H1 (cell line): Measurements from ENCODE around the gene RASAL2. TPM values are rescaled to one million over a fixed set of nuclear protein-coding genes. Genes with fewer than 3 reads are reported as not detected.

ENCODE experiments used
- CTCF ChIA-PET: fragments of 300-600 bp; sonication (Branson Sonifier 250); formaldehyde crosslinking; loops from one replicate; lab custom pipeline; 2021; ENCODE audit not compliant: partially characterized antibody; lab: Charles Lee
- POLR2A ChIA-PET: fragments of 300-600 bp; sonication (Branson Sonifier 250); formaldehyde crosslinking; loops from one replicate; lab custom pipeline; 2021; ENCODE audit warnings: inconsistent platforms; ENCODE audit not compliant: partially characterized antibody; lab: Charles Lee
- DNase-seq, 2 experiments: peaks; one replicate each; pipeline versions ENCODE4 v3.0.0 to v3.0.0-alpha.2; 2010 to 2022; ENCODE audit warnings: low spot score in 2 of 2, low read depth in 1 of 2, mixed read lengths in 1 of 2
- FAIRE-seq: peaks from 2 replicates; lab custom pipeline; 2011; peaks lifted over from hg19 to GRCh38; lab: Jason Lieb, UNC
- H2AFZ ChIP-seq: 2 replicates; pipeline ENCODE4 v1.8.1; 2012; ENCODE audit warnings: low read length, inconsistent platforms
- H2AK5ac ChIP-seq: 2 replicates; pipeline ENCODE4 v1.6.1; 2013; ENCODE audit warnings: low read depth, low read length
- H2BK120ac ChIP-seq: replicated peaks from 2 replicates; pipeline ENCODE3; 2013; ENCODE audit warnings: low read depth, low read length, inconsistent platforms
- H2BK12ac ChIP-seq: 2 replicates; pipeline ENCODE4 v1.6.1; 2013; ENCODE audit warnings: low read depth, low read length
- H2BK15ac ChIP-seq: 2 replicates; pipeline ENCODE4 v1.6.1; 2013; ENCODE audit warnings: low read length
- H2BK20ac ChIP-seq: 2 replicates; pipeline ENCODE4 v1.6.1; 2013; ENCODE audit warnings: low read length
- H2BK5ac ChIP-seq: 2 replicates; pipeline ENCODE4 v1.6.1; 2013; ENCODE audit warnings: low read depth, low read length
- H3K14ac ChIP-seq: 2 replicates; pipeline ENCODE4 v1.6.1; 2013; ENCODE audit warnings: inconsistent platforms; ENCODE audit not compliant: insufficient read length
- H3K18ac ChIP-seq: 2 replicates; pipeline ENCODE4 v1.6.1; 2013; ENCODE audit warnings: low read length; ENCODE audit errors: extremely low read depth
- H3K23ac ChIP-seq: 2 replicates; pipeline ENCODE4 v1.6.1; 2013; ENCODE audit warnings: inconsistent platforms; ENCODE audit not compliant: insufficient read length
- H3K23me2 ChIP-seq: 2 replicates; pipeline ENCODE4 v1.6.1; 2013; ENCODE audit warnings: low read depth, low read length
- H3K27ac ChIP-seq: 2 replicates; pipeline ENCODE4 v1.6.1; 2011; ENCODE audit warnings: low read depth, low read length, inconsistent platforms
- H3K27me3 ChIP-seq, 4 experiments: replicated peaks in 1 of 4; 1 replicate in 1 of 4; 2 replicates in 3 of 4; pipeline versions ENCODE4 v1.6.1 to v1.8.1; 2011 to 2013; ENCODE audit warnings: low read length in 3 of 4, mild to moderate bottlenecking in 3 of 4, inconsistent platforms in 2 of 4, mixed read lengths in 2 of 4, moderate library complexity in 1 of 4; ENCODE audit not compliant: control insufficient read depth in 3 of 4, insufficient read depth in 3 of 4; ENCODE audit errors: extremely low read depth in 1 of 4
- H3K36me3 ChIP-seq, 4 experiments: 2 replicates each; pipeline versions ENCODE4 v1.6.1 to v1.8.1; 2011 to 2013; ENCODE audit warnings: mild to moderate bottlenecking in 4 of 4, low read length in 3 of 4, moderate library complexity in 2 of 4, control low read depth in 1 of 4, inconsistent platforms in 1 of 4; ENCODE audit not compliant: insufficient read depth in 4 of 4, control insufficient read depth in 2 of 4
- H3K4ac ChIP-seq: replicated peaks from 2 replicates; pipeline ENCODE3; 2013; ENCODE audit warnings: low read length, low read depth, mixed read lengths, inconsistent platforms; ENCODE audit not compliant: insufficient read length
- H3K4me1 ChIP-seq, 4 experiments: replicated peaks in 1 of 4; 1 replicate in 1 of 4; 2 replicates in 3 of 4; pipeline versions ENCODE4 v1.6.1 to v1.8.1; 2011 to 2013; ENCODE audit warnings: low read length in 3 of 4, inconsistent platforms in 2 of 4, mixed read lengths in 1 of 4; ENCODE audit not compliant: insufficient read depth in 4 of 4, control insufficient read depth in 3 of 4
- H3K4me2 ChIP-seq, 2 experiments: 2 replicates each; pipeline versions ENCODE4 v1.6.1 to v1.8.1; 2011 to 2013; ENCODE audit warnings: low read depth in 2 of 2, low read length in 2 of 2, control low read depth in 1 of 2, inconsistent platforms in 1 of 2, mild to moderate bottlenecking in 1 of 2; ENCODE audit not compliant: insufficient read depth in 1 of 2
- H3K4me3 ChIP-seq, 4 experiments: fragments of 200-600, 300-600 bp in 1 of 4; sonication (generic), shearing (Covaris generic), sonication (Bioruptor Twin) in 1 of 4; 2 replicates each; pipeline versions ENCODE4 v1.5.1 to v1.8.1; 2011 to 2016; ENCODE audit warnings: low read length in 4 of 4, low read depth in 3 of 4, control low read depth in 2 of 4, inconsistent platforms in 2 of 4, mild to moderate bottlenecking in 2 of 4, mixed read lengths in 1 of 4, moderate library complexity in 1 of 4; ENCODE audit not compliant: insufficient read depth in 2 of 4; ENCODE audit errors: extremely low read depth in 1 of 4
- H3K56ac ChIP-seq: replicated peaks from 2 replicates; pipeline ENCODE3; 2013; ENCODE audit warnings: low read depth, mild to moderate bottlenecking, mixed read lengths, low read length, inconsistent platforms; ENCODE audit not compliant: insufficient read length
- H3K79me1 ChIP-seq: 2 replicates; pipeline ENCODE4 v1.6.1; 2013; ENCODE audit warnings: low read depth, low read length, control low read depth
- H3K79me2 ChIP-seq, 2 experiments: 2 replicates each; pipeline versions ENCODE4 v1.6.1 to v1.8.1; 2012 to 2013; ENCODE audit warnings: low read length in 2 of 2, mild to moderate bottlenecking in 2 of 2, inconsistent platforms in 1 of 2; ENCODE audit not compliant: insufficient read depth in 2 of 2, control insufficient read depth in 1 of 2
- H3K9ac ChIP-seq, 4 experiments: replicated peaks in 1 of 4; 1 replicate in 1 of 4; 2 replicates in 3 of 4; pipeline versions ENCODE4 v1.6.1 to v1.8.1; 2011 to 2013; ENCODE audit warnings: low read depth in 3 of 4, low read length in 3 of 4, control low read depth in 2 of 4, mild to moderate bottlenecking in 2 of 4, moderate library complexity in 2 of 4, inconsistent platforms in 1 of 4; ENCODE audit errors: extremely low read depth in 1 of 4
- H3K9me3 ChIP-seq, 2 experiments: 2 replicates each; pipeline versions ENCODE4 v1.6.1 to v1.8.1; 2012 to 2013; ENCODE audit warnings: mild to moderate bottlenecking in 2 of 2, moderate library complexity in 2 of 2, control low read depth in 1 of 2, inconsistent platforms in 1 of 2, low read depth in 1 of 2, low read length in 1 of 2, mixed read lengths in 1 of 2; ENCODE audit not compliant: insufficient read depth in 2 of 2
- H4K20me1 ChIP-seq, 2 experiments: replicated peaks in 1 of 2; 2 replicates each; pipeline versions ENCODE3 to v1.8.1; 2011 to 2013; ENCODE audit warnings: inconsistent platforms in 2 of 2, low read length in 2 of 2, mild to moderate bottlenecking in 1 of 2; ENCODE audit not compliant: insufficient read depth in 2 of 2, control insufficient read depth in 1 of 2
- H4K5ac ChIP-seq: 2 replicates; pipeline ENCODE4 v1.6.1; 2013; ENCODE audit warnings: low read length, low read depth, mixed read lengths, inconsistent platforms; ENCODE audit not compliant: insufficient read length
- H4K8ac ChIP-seq: 2 replicates; pipeline ENCODE4 v1.8.0; 2013; ENCODE audit warnings: mild to moderate bottlenecking, moderate library complexity, low read length, inconsistent platforms; ENCODE audit not compliant: insufficient read depth; ENCODE audit errors: extremely low read depth
- H4K91ac ChIP-seq: replicated peaks from 2 replicates; pipeline ENCODE3; 2013; ENCODE audit warnings: low read length, mixed read lengths, inconsistent platforms; ENCODE audit not compliant: insufficient read length
- CREB1 ChIP-seq: IDR thresholded peaks from 2 replicates; pipeline ENCODE4 v1.6.1; 2012; ENCODE audit warnings: inconsistent platforms
- E2F6 ChIP-seq: IDR thresholded peaks from 2 replicates; pipeline ENCODE4 v1.6.1; 2012; ENCODE audit warnings: inconsistent platforms
- FOSL1 ChIP-seq: IDR thresholded peaks from 2 replicates; pipeline ENCODE4 v1.6.1; 2011; ENCODE audit warnings: mild to moderate bottlenecking, low read depth, low read length, moderate library complexity; ENCODE audit not compliant: insufficient read depth
- GABPA ChIP-seq: IDR thresholded peaks from 2 replicates; pipeline ENCODE4 v1.6.1; 2011; ENCODE audit warnings: mild to moderate bottlenecking, low read length, moderate library complexity, borderline replicate concordance; ENCODE audit not compliant: insufficient read depth
- HDAC2 ChIP-seq, 2 experiments: fragments of 300-600 bp in 1 of 2; sonication (generic) in 1 of 2; IDR thresholded peaks; 2 replicates each; pipeline ENCODE4 v1.6.1; 2011 to 2012; ENCODE audit warnings: low read depth in 2 of 2, low read length in 2 of 2, mild to moderate bottlenecking in 2 of 2, moderate library complexity in 2 of 2, borderline replicate concordance in 1 of 2, inconsistent platforms in 1 of 2
- POLR2AphosphoS5 ChIP-seq: IDR thresholded peaks from 2 replicates; pipeline ENCODE4 v1.6.1; 2011; ENCODE audit warnings: low read depth, low read length
- SP2 ChIP-seq: IDR thresholded peaks from 2 replicates; pipeline ENCODE4 v1.6.1; 2012; ENCODE audit warnings: mild to moderate bottlenecking, low read length, inconsistent platforms
- TAF7 ChIP-seq: optimal IDR thresholded peaks from 2 replicates; pipeline ENCODE3; 2011; ENCODE audit warnings: low read depth, mild to moderate bottlenecking, inconsistent platforms, low read length, moderate library complexity, borderline replicate concordance
- WGBS, 2 experiments: shearing (Covaris generic) in 1 of 2; methylation state at CpG; one replicate each; pipeline versions ENCODE4 v1.1.6 to v1.1.7; 2013 to 2015; ENCODE audit warnings: low lambda C conversion rate in 2 of 2, mixed read lengths in 2 of 2, inconsistent platforms in 1 of 2, low coverage in 1 of 2, missing lambda C conversion rate in 1 of 2; ENCODE audit not compliant: insufficient replicate concordance in 2 of 2, insufficient coverage in 1 of 2, insufficient read length in 1 of 2; ENCODE audit errors: extremely low coverage in 1 of 2, missing lambda C conversion rate in 1 of 2; 5-methylcytosine and 5-hydroxymethylcytosine counted together
- polyA plus RNA-seq, 7 experiments: library from polyadenylated mRNA; depleted of rRNA in 3 of 7; stranded (reverse) in 5 of 7; unstranded in 2 of 7; fragments of >200 nt in 5 of 7; fragments of 200-250 nt in 2 of 7; gene quantifications; 1 replicate in 5 of 7; 2 replicates in 1 of 7; 4 replicates in 1 of 7; pipeline versions ENCODE4 v1.2.1 to v1.2.3, GENCODE V29; 2011 to 2013; ENCODE audit warnings: missing spikeins in 2 of 7, mixed read lengths in 2 of 7
- total RNA-seq: library from RNA; stranded (reverse); fragmentation: NEBNext Ultra II Directional; extraction: Animal tissue kit (Norgen Biotek cat#: 25700); gene quantifications from 2 replicates; pipeline ENCODE4 v1.2.1, GENCODE V29; 2021
- TF ChIP-seq, protein P1 (sequence below): IDR thresholded peaks from 2 replicates; pipeline ENCODE4 v1.6.1; 2012; ENCODE audit warnings: low read length, inconsistent platforms

RASAL2 gene
- total and polyA plus RNA-seq, 2 of the 8 experiments (the other 6 are each of a cell fraction or from before 2014, with no cell fraction given), result 15.9 to 32.5 TPM

DNA sequence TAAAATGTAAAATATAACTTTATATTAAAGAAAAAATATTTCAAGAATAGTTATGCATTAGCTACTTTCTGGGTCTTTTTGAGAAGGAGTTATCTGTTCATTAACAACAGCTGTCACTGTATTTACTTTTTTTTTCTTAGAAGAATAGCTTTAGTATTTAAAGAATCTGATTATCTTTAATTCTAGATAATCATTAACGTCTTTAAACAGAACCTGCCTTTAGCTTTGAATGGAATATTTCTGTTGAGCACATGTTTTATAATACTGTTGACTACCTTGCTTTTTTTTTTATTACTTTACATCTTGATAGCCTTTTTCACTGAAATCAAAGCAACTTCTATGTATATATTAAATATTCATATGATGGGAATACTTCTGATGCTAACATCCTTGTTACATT lies 270.9 kb downstream of the RASAL2 start:
- no peak overlapping the region for H3K14ac ChIP-seq
- no peak overlapping the region for H2AFZ ChIP-seq
- no peak overlapping the region for H3K23ac ChIP-seq
- no peak overlapping the region for H4K8ac ChIP-seq
- H3K56ac ChIP-seq, result no peak overlapping the region
- ChIA-PET POLR2A (no interaction called here), CTCF (interaction anchor here (0.6 to 2.9 kb wide), 8 partner anchors 9 to 333 kb away, joined by 3 to 8 read pairs (median 3); no protein-coding TSS in a partner anchor)
- H3K27me3 ChIP-seq, result no peaks in the 10 kb centered on the region
- DNase-seq (no peak), FAIRE-seq (no peak)
- H2BK15ac ChIP-seq, result no peak overlapping the region
- no peak overlapping the region for H2BK5ac ChIP-seq
- H3K36me3 ChIP-seq, result 0 out of 8 replicates have a peak, but pooled peaks cover 0 to 2% (median 0%) of the 10 kb centered on the region in 4 experiments
- 0 out of 4 replicates have a peak, but pooled peaks cover 0 to 2% of the 10 kb centered on the region in 2 experiments for H3K9me3 ChIP-seq
- H4K5ac ChIP-seq, result no peak overlapping the region
- H3K23me2 ChIP-seq, result no peaks in the 10 kb centered on the region
- no peak overlapping the region for H2BK12ac ChIP-seq
- H3K18ac ChIP-seq, result no peak overlapping the region
- TF ChIP-seq, protein P1, sequence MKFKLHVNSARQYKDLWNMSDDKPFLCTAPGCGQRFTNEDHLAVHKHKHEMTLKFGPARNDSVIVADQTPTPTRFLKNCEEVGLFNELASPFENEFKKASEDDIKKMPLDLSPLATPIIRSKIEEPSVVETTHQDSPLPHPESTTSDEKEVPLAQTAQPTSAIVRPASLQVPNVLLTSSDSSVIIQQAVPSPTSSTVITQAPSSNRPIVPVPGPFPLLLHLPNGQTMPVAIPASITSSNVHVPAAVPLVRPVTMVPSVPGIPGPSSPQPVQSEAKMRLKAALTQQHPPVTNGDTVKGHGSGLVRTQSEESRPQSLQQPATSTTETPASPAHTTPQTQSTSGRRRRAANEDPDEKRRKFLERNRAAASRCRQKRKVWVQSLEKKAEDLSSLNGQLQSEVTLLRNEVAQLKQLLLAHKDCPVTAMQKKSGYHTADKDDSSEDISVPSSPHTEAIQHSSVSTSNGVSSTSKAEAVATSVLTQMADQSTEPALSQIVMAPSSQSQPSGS, result no peak
- TF ChIP-seq E2F6, result no peak
- TF ChIP-seq TAF7, result no peak
- TF ChIP-seq POLR2AphosphoS5, result no peak
- no peak for TF ChIP-seq GABPA
- TF ChIP-seq CREB1, result no peak
- no peak for TF ChIP-seq SP2
- no peak for TF ChIP-seq HDAC2 (IDR thresholded peaks at IDR 0.05; ENCODE audit: borderline replicate concordance in 1 of 2, low read depth in 2 of 2, low read length in 2 of 2)
- no peak for TF ChIP-seq FOSL1
- no peak overlapping the region for H3K4ac ChIP-seq
- H3K79me2 ChIP-seq, result peaks cover 0 to 34% of the 10 kb centered on the region in 2 experiments; a peak in 2 of 4 replicates
- H2BK20ac ChIP-seq, result no peak overlapping the region
- H3K27ac ChIP-seq, result no peak overlapping the region
- no peak overlapping the region for H2AK5ac ChIP-seq
- H3K79me1 ChIP-seq, result no peaks in the 10 kb centered on the region
- no peak overlapping the region for H3K9ac ChIP-seq
- no peak overlapping the region for H4K91ac ChIP-seq
- no peak overlapping the region for H3K4me2 ChIP-seq
- H2BK120ac ChIP-seq, result no peak overlapping the region
- no peak overlapping the region for H3K4me3 ChIP-seq
- no peaks in the 10 kb centered on the region for H4K20me1 ChIP-seq
- WGBS, 2 experiments, result 93% methylated on average over 1 of the region's 1 CpG; no CpG with 5 or more reads in 1 of the 2 experiments
- H3K4me1 ChIP-seq, result no peaks in the 10 kb centered on the region
